ENCODE data around the gene TSPAN18. TPM values are rescaled to one million over a fixed set of nuclear protein-coding genes. Genes with fewer than 3 reads are reported as not detected.
A peak's percentile ranks its signal among the peaks of the same experiment; 100 is the strongest.

Gene TSPAN18
- total RNA-seq, 2 experiments from 2014 or later = 22.9 to 23.5 TPM

DNA sequence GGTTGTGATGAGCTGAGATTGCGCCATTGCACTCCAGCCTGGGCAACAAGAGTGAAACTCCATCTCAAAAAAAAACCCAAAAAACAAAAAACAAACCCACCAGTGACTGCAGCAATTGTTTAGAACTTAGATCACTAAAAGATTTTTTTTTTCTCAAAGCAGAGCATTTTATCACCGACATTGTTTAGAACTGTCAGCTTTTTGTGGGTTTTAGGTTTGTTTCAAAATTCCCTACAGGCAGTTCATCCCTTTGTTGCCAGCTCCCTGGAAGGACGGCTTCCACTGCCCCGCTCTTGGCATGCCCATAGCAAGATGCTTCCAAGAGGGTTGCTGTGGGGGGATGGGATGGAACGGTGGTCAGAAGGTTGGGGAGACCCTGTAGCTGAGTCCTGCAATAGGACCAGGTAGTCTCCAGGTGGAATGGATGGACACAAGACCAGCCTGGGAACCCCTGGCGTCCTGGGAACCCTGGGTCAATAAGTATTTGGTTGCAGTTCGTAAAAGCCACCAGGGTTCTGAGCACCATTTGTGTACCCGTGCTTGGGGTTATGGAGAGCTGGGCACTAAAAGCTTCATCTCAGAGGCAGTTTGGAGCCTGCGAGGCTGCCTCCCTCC, 46.7 kb downstream of the TSPAN18 start:
- POLR2A ChIA-PET = no interaction called here
- Mint-ChIP-seq H3K4me3 (no peak overlapping the region), H3K4me1 (no peaks in the 10 kb centered on the region), H3K9me3 (no peaks in the 10 kb centered on the region), H3K27ac (no peak overlapping the region), H3K27me3 (peaks cover under 1% of the 10 kb centered on the region), H3K36me3 (ENCODE audit: low read depth) (peaks cover 1% of the 10 kb centered on the region)
- DNase-seq = no peak
- CTCF ChIA-PET = interaction anchor here (0.6 to 1.0 kb wide), 2 partner anchors 20 to 25 kb away, joined by 3 read pairs; no protein-coding TSS in a partner anchor

DNA sequence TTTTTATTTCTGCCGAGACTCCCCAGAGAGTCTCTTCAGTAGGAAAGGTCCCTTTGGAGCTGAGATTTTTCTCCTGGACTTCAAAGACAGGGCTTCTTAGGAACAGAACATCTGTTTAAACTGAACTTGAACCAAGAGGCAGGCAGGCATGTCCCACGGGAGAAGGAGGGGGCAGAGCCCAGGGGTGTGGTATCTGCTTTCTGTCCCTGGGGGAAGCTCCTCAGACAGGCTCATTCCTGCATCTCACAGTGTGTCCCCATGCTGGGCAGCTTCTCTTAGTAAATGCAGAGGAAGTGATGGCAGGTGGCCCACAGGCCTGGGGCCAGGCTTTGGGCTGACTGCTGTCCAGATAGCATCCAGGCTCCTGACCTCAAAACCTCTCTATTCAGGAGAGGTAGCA, 47.3 kb downstream of the TSPAN18 start:
- POLR2A ChIA-PET = no interaction called here
- H3K27ac Mint-ChIP-seq = no peak overlapping the region

DNA sequence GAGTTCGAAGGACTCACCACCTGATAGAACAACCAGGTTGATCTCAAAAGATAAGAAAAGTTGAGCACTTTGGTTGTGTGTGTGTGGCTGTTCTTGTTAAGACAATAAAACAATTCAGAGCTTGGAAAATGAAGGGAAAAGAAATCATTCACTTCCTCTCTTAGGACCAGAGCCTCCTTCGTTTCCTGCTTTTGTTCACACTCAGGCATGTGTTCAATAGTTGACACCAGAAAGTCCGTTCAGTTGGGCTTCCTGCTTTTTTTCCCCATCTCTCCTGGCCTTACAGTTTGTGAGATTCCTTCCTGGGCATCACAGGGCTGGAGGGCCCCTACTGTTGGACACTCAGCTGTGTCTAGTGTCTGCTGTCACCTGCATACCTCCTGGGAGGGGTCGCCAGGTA, 48.0 kb downstream of the TSPAN18 start:
- ChIA-PET POLR2A (no interaction called here), CTCF (interaction anchor here (0.7 to 1.6 kb wide), 2 partner anchors 8 to 9 kb away, joined by 3 to 4 read pairs; no protein-coding TSS in a partner anchor)
- Mint-ChIP-seq H3K27me3 (no peaks in the 10 kb centered on the region), H3K4me1 (no peaks in the 10 kb centered on the region), H3K27ac (no peak overlapping the region), H3K4me3 (no peak overlapping the region), H3K36me3 (ENCODE audit: low read depth) (no peaks in the 10 kb centered on the region), H3K9me3 (no peaks in the 10 kb centered on the region)
- no peak for DNase-seq

More for the DNA sequence above, 47.3 kb downstream of the TSPAN18 start:
- CTCF ChIA-PET = interaction anchor here (0.6 to 1.0 kb wide), 3 partner anchors 10 to 26 kb away, joined by 3 read pairs; no protein-coding TSS in a partner anchor
- no peak overlapping the region for H3K4me3 Mint-ChIP-seq
- H3K9me3 Mint-ChIP-seq = no peaks in the 10 kb centered on the region
- H3K36me3 Mint-ChIP-seq (ENCODE audit: low read depth) = no peaks in the 10 kb centered on the region
- no peaks in the 10 kb centered on the region for H3K27me3 Mint-ChIP-seq
- DNase-seq = no peak
- H3K4me1 Mint-ChIP-seq = no peaks in the 10 kb centered on the region

DNA sequence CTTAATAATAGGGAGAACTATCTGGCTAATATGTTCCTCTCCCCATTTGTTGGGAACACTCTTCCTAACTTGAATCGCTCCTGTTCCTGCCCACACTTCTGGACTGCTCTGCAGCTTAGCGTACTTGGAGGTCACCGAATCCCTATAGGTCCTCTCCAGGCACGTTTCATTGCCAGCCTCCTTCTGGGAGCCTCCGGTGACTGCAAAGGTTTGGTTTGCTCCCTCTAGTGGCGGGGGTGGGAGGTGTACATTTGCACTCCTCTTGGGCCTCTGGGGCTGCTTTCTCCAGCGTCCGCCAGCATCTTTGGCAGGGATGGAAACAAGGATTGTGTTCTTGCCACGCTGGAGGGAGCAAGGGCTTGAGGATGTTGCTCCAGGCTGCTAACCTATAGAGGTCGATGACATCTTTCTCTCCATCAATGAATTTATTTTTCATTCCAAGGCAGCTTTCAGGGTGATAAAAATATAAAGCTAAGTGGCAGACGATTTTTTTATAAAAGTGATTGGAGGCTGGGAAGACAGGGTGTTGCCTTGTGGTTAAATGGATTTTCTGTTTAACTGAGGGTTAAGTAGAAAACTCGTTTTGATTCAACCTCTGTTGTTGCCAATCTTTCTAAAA, 48.7 kb downstream of the TSPAN18 start:
- CTCF ChIA-PET = interaction anchor here (0.6 to 1.6 kb wide), 6 partner anchors 8 to 220 kb away, joined by 3 to 6 read pairs (median 4); no protein-coding TSS in a partner anchor
- no peaks in the 10 kb centered on the region for H3K27me3 Mint-ChIP-seq
- no peaks in the 10 kb centered on the region for H3K4me1 Mint-ChIP-seq
- H3K27ac Mint-ChIP-seq = no peak overlapping the region
- DNase-seq = peak; percentile 49
- no peaks in the 10 kb centered on the region for H3K9me3 Mint-ChIP-seq
- no peaks in the 10 kb centered on the region for H3K36me3 Mint-ChIP-seq (ENCODE audit: low read depth)
- POLR2A ChIA-PET = interaction anchor here (0.6 kb wide), 1 partner anchor 82 kb away, joined by 3 read pairs; no protein-coding TSS in a partner anchor
- no peak overlapping the region for H3K4me3 Mint-ChIP-seq

DNA sequence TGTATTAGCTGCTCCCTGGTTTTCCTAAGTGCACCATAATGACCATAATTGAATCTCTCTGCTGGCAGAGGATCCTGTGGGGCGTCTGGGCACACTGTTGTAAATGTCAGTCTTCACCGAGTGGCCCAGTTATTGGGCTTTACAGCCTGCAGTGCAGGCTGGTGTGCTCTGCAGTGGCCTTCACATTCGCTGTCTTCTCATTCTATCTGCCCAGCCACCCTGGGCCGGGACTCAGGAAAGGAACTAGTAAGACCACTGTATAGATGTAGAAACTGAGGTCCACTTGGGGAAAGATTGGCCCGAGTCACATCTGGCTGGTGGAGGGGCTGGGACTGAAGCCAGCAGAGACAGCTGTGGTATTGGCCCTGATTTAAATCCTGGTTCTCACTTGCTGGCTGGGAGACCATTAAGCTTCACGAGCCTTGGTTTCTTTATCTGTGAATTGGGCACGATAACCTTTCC, 49.3 kb downstream of the TSPAN18 start:
- CTCF ChIA-PET = interaction anchor here (0.6 to 1.6 kb wide), 7 partner anchors 9 to 221 kb away, joined by 3 to 6 read pairs (median 3); no protein-coding TSS in a partner anchor
- no peak overlapping the region for H3K27ac Mint-ChIP-seq
- POLR2A ChIA-PET = interaction anchor here (0.6 kb wide), 1 partner anchor 82 kb away, joined by 3 read pairs; no protein-coding TSS in a partner anchor

DNA sequence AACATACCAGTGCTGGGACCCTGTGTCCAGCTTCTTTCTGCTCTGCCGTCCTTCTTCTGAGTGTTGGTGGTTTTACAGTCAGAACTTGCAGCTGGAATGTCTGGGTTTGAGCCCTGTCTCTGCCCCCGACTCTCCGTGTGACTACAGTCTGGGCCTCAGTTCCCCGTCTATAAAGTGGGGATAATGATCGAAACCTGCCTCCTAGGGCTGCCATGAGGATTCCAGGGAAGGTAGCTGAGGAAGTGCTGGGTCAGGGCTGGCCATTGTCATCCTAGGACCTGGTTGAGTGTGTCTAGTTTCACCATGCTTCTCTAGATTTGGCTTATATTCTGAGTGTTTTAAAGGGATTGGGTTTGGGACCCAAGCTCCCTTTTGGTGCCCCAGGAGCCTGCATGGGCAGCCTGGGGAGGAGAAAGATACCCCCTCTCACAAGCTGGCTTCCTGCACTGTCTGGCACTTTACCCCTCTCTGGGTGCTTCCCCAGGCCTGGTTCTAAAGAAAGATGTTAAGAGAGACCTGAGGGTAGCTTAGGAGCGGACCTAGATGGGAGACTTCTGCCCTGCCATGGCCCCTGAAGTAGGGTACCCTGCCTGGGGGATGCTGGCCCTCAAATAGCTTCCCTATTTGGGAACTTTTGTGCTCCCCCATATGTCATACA, 49.9 kb downstream of the TSPAN18 start:
- Mint-ChIP-seq H3K36me3 (ENCODE audit: low read depth) (no peaks in the 10 kb centered on the region), H3K4me1 (no peaks in the 10 kb centered on the region), H3K27me3 (no peaks in the 10 kb centered on the region), H3K4me3 (no peak overlapping the region), H3K9me3 (no peaks in the 10 kb centered on the region), H3K27ac (no peak overlapping the region)
- ChIA-PET CTCF (interaction anchor here (1.1 to 1.4 kb wide), 4 partner anchors 18 to 221 kb away, joined by 3 to 6 read pairs (median 3); no protein-coding TSS in a partner anchor), POLR2A (no interaction called here)
- DNase-seq = no peak

More for the DNA sequence above, 49.3 kb downstream of the TSPAN18 start:
- Mint-ChIP-seq H3K27me3 (no peaks in the 10 kb centered on the region), H3K9me3 (no peaks in the 10 kb centered on the region), H3K4me1 (no peaks in the 10 kb centered on the region), H3K4me3 (no peak overlapping the region), H3K36me3 (ENCODE audit: low read depth) (no peaks in the 10 kb centered on the region)
- DNase-seq = no peak

DNA sequence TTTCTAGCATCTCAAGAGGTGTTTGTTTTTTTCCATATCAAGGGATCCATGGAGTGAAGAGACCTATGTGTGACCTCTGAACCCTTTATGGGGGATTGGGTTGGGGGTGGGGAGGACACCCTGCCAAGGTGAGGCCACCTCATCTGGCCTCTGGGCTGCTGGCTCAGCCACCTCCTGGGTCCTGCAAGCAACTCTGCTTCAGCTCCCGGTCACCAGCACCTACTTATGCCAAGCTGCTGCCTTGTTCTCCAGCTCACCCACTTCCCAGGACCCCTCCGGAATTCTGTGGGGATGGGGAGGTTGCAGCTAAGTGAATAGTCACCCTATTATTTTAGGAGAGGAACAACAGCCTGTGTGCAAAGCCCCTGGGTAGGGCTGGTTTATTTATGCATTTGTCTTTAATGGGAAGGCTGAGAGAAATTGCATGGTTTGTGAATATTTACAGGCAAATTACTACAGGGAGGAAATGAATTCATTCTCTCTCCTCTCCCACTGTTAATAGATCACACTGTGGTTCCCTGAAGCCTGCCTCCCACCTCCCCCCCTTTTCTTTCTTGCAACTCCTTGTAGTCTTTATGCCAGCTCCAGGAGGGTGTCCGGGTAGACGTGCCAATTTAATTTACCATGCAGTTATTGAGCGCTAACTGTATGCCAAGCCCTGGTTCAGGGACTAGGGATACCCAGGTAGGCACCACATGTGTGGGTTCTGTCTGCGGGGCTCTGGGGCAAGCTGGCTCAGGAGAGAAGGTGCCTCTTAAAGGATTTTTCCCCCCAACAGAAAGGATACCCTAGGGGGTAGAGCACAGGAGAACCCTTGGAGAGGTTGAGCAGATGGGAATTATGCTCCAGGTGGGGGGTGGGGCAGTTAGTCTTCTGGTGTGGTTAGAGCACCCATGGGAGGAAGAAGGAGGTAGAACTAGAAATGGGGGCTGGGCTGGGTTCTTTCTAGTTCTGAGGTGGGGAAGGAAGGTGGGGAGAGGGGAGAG, 50.7 kb downstream of the TSPAN18 start:
- no peaks in the 10 kb centered on the region for H3K36me3 Mint-ChIP-seq (ENCODE audit: low read depth)
- CTCF ChIA-PET = interaction anchor here (1.2 to 1.4 kb wide), 2 partner anchors 24 to 134 kb away, joined by 3 read pairs; no protein-coding TSS in a partner anchor
- DNase-seq = no peak
- H3K9me3 Mint-ChIP-seq = no peaks in the 10 kb centered on the region
- H3K4me3 Mint-ChIP-seq = no peak overlapping the region
- H3K27ac Mint-ChIP-seq = no peak overlapping the region
- POLR2A ChIA-PET = no interaction called here
- no peaks in the 10 kb centered on the region for H3K4me1 Mint-ChIP-seq
- no peaks in the 10 kb centered on the region for H3K27me3 Mint-ChIP-seq

DNA sequence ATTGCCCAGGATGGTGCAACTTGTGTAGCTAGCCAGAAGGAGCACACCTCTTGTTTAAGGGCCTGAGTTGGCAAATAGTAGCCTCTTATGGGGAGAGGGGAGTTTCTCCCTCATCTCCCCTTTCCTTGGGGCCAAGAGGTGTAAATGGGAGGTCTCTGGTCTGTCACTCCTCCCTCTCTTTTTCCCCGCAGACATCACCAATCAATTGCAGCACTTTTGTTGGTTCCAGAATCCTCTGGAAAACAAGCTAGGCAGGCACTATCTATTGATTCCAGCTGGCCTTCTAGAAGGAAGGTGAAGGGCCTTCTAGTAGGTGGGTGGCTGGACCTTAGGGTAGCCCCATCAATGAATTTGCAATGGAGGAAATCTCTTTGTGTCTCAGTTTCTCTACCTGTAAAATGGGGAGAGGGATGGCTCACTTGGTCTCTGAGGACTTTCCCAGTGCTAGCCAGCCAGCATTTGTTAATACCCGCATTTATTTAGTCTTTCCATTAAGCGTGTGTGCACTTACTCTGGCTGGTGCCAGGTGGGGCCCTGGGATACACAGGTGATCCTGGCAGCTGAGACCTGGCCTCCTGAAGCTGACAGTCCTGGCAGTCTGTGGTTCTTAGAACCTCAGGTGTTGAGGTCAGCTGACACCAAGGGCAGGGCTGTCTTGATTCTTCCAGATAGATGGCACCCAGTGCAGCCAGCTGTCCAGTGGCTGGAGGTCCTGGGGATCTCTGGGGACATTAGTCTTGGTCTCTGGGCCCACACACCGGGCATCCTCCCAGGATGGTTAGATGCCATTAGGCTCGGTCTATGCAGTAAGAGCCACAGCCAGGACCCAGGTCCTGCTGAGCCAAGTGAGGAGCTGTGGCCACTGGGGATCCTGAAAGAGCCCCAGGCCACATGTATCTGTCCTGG, 51.7 kb downstream of the TSPAN18 start:
- ChIA-PET POLR2A (no interaction called here), CTCF (interaction anchor here (1.2 kb wide), 1 partner anchor 23 kb away, joined by 3 read pairs; no protein-coding TSS in a partner anchor)
- Mint-ChIP-seq H3K9me3 (no peaks in the 10 kb centered on the region), H3K27me3 (no peaks in the 10 kb centered on the region), H3K36me3 (ENCODE audit: low read depth) (no peaks in the 10 kb centered on the region), H3K4me1 (no peaks in the 10 kb centered on the region), H3K27ac (no peak overlapping the region), H3K4me3 (no peak overlapping the region)
- DNase-seq = no peak

DNA sequence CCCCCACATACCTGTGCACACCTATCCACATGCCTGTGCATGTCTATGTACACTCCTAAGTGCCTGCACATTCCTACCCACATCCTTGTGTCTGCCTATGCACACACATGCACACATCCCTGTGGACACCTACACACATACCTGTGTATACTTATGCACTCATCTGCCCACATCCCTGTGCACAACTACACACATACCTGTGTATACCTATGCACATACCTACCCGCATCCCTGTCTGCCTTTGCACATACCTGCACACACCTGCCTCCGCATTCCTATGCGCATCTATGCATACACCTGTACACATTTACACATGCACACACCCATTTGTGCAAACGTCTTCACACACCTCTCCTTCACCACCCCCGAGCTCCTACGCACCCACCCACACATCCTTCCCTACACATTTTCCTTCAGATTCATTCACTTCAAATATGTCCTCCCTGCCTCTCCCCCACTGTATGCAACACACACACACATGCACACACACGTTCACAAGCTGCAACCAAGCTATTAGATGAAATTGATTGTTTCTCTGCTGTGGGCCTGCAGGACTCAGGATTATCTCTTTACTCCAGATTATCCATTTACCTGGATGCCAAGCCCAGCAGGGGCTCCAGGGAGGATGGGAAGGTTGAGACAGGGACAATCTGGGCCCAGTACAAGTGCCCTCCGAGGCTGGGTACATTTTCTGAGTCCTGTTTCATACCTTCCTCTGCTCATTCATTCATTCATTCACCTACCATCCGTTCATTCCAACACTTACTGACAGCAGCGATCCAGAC, 53.2 kb downstream of the TSPAN18 start:
- CTCF ChIA-PET = no interaction called here

DNA sequence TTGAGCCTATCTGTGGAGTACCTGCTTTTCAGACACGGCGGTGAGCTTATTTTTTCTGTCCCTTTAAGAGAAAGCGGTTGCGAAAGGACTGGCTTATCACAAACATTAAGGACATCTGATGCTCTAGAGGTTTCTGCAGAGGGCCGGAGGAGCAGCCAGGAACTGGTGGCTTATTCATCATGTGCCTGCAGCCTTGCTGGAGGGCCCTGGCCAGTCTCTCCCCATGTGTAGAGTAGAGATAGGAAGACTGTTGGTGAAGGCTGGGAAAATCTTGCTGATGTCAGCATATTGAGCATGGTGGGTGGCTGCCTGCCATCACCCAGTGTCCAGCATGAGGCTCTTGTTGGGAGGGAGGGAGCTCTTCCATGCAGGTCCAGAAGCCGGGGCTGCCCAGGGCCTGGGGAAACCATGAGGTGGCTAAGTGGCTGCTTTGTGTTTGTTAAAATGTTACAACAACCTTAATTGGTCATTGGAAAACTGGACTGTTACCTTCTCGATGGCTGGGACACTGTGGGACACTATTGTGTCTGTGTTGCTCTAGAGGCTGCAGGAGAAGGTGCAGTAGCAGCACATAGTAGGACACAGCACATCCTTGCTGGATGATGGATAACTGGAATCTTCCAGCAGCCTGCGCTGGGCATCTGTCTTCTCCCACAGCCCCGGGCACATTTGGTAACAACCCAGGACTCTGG, 54.3 kb downstream of the TSPAN18 start:
- Mint-ChIP-seq H3K36me3 (ENCODE audit: low read depth) (no peaks in the 10 kb centered on the region), H3K27ac (no peak overlapping the region), H3K4me3 (no peak overlapping the region), H3K4me1 (no peaks in the 10 kb centered on the region), H3K27me3 (no peaks in the 10 kb centered on the region), H3K9me3 (no peaks in the 10 kb centered on the region)
- POLR2A ChIA-PET = no interaction called here
- DNase-seq = no peak
- CTCF ChIA-PET = interaction anchor here (1.1 kb wide), 1 partner anchor 30 kb away, joined by 3 read pairs; no protein-coding TSS in a partner anchor

More for the DNA sequence above, 53.2 kb downstream of the TSPAN18 start:
- no peak overlapping the region for H3K4me3 Mint-ChIP-seq
- H3K9me3 Mint-ChIP-seq = no peaks in the 10 kb centered on the region
- H3K27ac Mint-ChIP-seq = no peak overlapping the region
- H3K36me3 Mint-ChIP-seq (ENCODE audit: low read depth) = no peaks in the 10 kb centered on the region
- DNase-seq = no peak
- POLR2A ChIA-PET = no interaction called here
- no peaks in the 10 kb centered on the region for H3K4me1 Mint-ChIP-seq
- no peaks in the 10 kb centered on the region for H3K27me3 Mint-ChIP-seq
